ENCODE results near the gene ANAPC10.

ANAPC10 gene

GRCh38 chr4:145056325-145057130 lies 41.5 kb downstream of the ANAPC10 start:
- DNase-seq (ENCODE audit: low read depth): no peak
- TF ChIP-seq CTCF (IDR thresholded peaks at IDR 0.05; ENCODE audit: low read depth, low read length, missing control alignments): no peak
- H3K4me3 ChIP-seq (ENCODE audit: low read depth, low read length): no peak overlapping the region

- no peak for TF ChIP-seq CTCF (IDR thresholded peaks at IDR 0.05; ENCODE audit: low read depth, low read length, missing control alignments)
- H3K4me3 ChIP-seq (ENCODE audit: low read depth, low read length): no peak overlapping the region
- DNase-seq (ENCODE audit: low read depth): no peak
Measured at GRCh38 chr4:145055533-145056257, 42.3 kb downstream of the ANAPC10 start.

GRCh38 chr4:145049241-145049640 lies 48.8 kb downstream of the ANAPC10 start:
- no peak for DNase-seq (ENCODE audit: low read depth)
- no peak for TF ChIP-seq CTCF (IDR thresholded peaks at IDR 0.05; ENCODE audit: low read depth, low read length, missing control alignments)
- H3K4me3 ChIP-seq (ENCODE audit: low read depth, low read length): no peak overlapping the region

- no peak for DNase-seq (ENCODE audit: low read depth)
- no peak for TF ChIP-seq CTCF (IDR thresholded peaks at IDR 0.05; ENCODE audit: low read depth, low read length, missing control alignments)
- no peak overlapping the region for H3K4me3 ChIP-seq (ENCODE audit: low read depth, low read length)
Measured at GRCh38 chr4:145048817-145049216, 49.2 kb downstream of the ANAPC10 start.

GRCh38 chr4:145047151-145047550 lies 50.8 kb downstream of the ANAPC10 start:
- no peak for TF ChIP-seq CTCF (IDR thresholded peaks at IDR 0.05; ENCODE audit: low read depth, low read length, missing control alignments)
- H3K4me3 ChIP-seq (ENCODE audit: low read depth, low read length): no peak overlapping the region
- no peak for DNase-seq (ENCODE audit: low read depth)

GRCh38 chr4:145045180-145045579 lies 52.8 kb downstream of the ANAPC10 start:
- TF ChIP-seq CTCF (IDR thresholded peaks at IDR 0.05; ENCODE audit: low read depth, low read length, missing control alignments): no peak
- no peak overlapping the region for H3K4me3 ChIP-seq (ENCODE audit: low read depth, low read length)
- DNase-seq (ENCODE audit: low read depth): no peak

Measured in GM12864 (cell line).